Measurements from ENCODE around the gene C16orf95.

DNA sequence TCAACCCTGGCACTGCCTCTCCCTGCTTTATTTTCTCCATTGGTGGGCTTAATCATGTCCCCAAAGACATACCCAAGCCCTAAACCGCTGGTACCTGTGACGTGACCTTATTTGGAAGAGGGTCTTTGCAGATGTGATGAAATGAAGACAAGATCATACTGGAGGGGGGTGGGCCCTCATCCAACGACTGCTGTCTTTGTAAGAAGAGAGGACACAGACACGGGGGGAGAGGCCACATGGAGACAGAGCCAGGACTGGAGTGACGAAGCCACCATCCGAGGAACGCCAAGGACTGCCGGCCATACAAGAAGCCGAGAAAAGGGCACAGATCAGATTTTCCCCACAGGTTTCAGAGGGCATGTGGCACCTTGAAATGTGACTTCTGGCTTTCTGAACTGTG, 62.5 kb downstream of the C16orf95 start:
- TF ChIP-seq, protein P1, sequence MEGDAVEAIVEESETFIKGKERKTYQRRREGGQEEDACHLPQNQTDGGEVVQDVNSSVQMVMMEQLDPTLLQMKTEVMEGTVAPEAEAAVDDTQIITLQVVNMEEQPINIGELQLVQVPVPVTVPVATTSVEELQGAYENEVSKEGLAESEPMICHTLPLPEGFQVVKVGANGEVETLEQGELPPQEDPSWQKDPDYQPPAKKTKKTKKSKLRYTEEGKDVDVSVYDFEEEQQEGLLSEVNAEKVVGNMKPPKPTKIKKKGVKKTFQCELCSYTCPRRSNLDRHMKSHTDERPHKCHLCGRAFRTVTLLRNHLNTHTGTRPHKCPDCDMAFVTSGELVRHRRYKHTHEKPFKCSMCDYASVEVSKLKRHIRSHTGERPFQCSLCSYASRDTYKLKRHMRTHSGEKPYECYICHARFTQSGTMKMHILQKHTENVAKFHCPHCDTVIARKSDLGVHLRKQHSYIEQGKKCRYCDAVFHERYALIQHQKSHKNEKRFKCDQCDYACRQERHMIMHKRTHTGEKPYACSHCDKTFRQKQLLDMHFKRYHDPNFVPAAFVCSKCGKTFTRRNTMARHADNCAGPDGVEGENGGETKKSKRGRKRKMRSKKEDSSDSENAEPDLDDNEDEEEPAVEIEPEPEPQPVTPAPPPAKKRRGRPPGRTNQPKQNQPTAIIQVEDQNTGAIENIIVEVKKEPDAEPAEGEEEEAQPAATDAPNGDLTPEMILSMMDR (IDR thresholded peaks at IDR 0.05) = no peak
- TF ChIP-seq EP300 (IDR thresholded peaks at IDR 0.05) = no peak

Data from sigmoid colon (tissue), 4 donors.